ENCODE results near the gene MRAP2.
"Not testable (repeated sequence)": the region's sequence is repeated elsewhere in the genome, so short reads cannot be mapped to it uniquely, and the experiment has no call there.

Gene MRAP2

DNA sequence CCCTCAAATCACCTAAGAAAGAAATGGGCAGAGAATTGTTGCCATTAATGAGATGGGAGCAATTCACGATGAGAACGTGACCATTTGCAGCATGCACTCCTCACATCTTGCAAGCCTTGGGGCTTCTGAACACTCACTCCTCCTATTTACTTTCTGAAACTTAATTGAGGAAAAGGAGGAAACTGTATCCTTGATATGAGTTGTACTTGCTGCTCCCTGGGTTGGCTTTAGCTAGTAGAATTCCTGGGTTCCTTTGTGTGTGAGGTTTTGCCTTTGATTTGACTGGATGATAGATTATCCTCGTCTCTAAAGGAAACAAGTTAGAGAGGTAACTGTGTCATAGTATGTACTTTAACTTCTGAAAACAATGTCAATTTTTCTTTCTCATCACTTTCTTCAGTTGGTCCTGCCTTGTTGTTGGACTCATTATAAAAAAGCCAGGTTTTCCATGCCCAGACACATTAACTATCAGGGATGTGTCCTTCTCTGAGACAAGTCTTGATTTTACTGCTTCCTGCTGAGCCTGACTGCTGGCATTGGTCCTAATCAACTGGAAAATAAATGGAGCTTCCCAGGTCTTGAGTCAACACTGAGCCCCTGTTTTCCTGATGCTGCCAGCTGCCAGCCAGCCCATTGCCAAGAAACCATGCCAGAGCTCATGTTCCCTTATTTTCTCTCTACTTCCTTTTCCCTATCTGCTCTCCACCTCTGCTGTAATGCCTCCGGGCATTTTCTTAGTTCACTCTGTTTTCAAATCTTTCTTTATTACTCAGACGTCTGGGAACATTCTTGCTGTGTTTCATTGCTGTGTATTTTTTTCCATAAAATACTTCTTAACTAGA, 6.0 kb upstream of the MRAP2 start:
- intact Hi-C loops (cut with DNase I): no loop called here

DNA sequence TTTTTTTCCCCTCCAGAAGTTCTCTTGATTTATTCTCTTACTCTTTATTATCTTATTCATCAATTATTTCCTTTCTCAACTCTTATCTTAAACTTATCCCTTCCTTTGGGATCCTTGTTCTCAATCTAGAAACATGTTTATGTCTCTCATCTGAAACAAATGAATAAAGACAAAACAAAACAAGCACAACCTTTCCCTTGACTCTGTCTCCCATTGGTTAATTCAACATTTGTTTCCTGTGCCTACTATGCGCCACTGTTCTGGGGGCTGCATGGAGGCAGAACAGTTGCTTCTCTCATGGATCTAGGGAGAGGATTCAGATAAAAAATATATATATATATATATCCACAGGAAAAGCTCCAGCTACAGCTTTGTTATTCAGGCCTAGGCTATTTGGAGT, 5.2 kb upstream of the MRAP2 start:
- no peak for DNase-seq

More for the DNA sequence above, 6.0 kb upstream of the MRAP2 start:
- no peak for DNase-seq

GRCh38 chr6:84032000-84032399, 1.6 kb upstream of the MRAP2 start:
- intact Hi-C loops (cut with DNase I): not testable (repeated sequence)
- peak in 1 of 10 donors; percentile 62 for DNase-seq

More for the DNA sequence above, 5.2 kb upstream of the MRAP2 start:
- intact Hi-C loops (cut with DNase I): no loop called here

GRCh38 chr6:84035484-84035883, 1.9 kb downstream of the MRAP2 start:
- DNase-seq: no peak
- intact Hi-C loops (cut with DNase I): no loop called here

- DNase-seq: peak in 1 of 10 donors; percentile 79
- intact Hi-C loops (cut with DNase I): no loop called here
These were observed 4.0 kb downstream of the MRAP2 start for GRCh38 chr6:84037425-84038089.

GRCh38 chr6:84042603-84043002, 9.0 kb downstream of the MRAP2 start:
- no peak for DNase-seq
- intact Hi-C loops (cut with DNase I): no loop called here

DNA sequence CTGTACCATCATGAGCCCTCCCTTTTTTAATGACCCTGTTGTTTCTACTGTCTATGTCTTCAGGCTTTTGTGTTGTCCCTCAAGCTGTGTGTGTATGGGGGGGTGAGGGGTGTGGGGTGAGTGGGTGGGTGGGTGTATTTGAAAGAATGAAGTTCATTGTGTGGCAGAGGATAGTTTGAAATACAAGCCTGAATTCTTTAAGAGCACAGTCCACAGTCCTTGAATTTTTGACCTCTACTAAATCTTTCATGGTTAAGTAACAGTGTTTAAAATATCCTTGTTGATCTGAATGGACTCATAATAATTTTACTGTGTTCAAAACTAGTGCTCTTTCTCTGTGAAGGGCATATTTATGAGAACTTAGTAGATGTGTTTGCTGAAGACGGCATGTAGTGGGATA, 10.0 kb downstream of the MRAP2 start:
- intact Hi-C loops (cut with DNase I): no loop called here
- DNase-seq: no peak

GRCh38 chr6:84046755-84047154, 13.2 kb downstream of the MRAP2 start:
- DNase-seq: no peak
- intact Hi-C loops (cut with DNase I): no loop called here

DNA sequence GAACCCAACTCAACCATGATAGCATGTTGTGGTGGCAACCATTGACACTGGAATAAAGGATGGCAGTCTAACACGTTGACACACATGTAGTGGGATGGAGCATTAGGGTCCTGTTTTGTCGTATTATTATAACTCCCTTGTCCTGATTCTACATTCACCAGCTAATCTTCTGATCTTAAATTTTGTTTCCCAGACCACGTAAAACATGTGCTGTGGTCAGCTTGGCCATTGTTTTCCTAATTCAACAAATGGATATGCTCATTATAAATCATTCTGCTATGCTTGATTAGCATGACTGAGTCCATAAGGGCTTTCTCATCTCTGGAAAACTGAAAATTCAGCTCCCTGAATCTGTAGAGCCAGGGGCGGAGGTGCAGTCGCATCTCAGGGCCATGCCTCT, 15.0 kb downstream of the MRAP2 start:
- no peak for DNase-seq
- intact Hi-C loops (cut with DNase I): no loop called here

DNA sequence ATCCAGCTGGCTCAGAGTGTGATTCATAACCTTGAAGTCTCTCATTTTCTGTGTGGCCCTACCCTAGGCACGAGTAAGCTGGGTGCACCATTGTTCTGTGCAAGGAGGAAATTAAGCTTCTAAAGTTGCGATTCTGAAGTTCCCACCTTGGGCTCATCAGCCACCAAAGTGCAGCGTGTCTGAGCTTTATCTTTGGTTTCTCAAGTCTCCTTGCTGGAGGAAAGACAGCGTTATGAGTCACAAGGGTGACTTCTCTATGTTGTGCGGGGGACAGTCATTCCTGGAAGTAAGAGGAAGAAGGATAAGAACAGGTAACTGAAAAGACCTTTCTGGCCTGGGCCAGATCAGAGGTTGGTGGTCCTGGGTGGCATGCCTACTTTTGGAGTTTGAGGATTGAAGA, 16.8 kb downstream of the MRAP2 start:
- intact Hi-C loops (cut with DNase I): no loop called here
- no peak for DNase-seq

- intact Hi-C loops (cut with DNase I): no loop called here
- peak; percentile 23 to 97 (median 80) for DNase-seq
These were observed 18.8 kb downstream of the MRAP2 start for GRCh38 chr6:84052204-84052882.

DNA sequence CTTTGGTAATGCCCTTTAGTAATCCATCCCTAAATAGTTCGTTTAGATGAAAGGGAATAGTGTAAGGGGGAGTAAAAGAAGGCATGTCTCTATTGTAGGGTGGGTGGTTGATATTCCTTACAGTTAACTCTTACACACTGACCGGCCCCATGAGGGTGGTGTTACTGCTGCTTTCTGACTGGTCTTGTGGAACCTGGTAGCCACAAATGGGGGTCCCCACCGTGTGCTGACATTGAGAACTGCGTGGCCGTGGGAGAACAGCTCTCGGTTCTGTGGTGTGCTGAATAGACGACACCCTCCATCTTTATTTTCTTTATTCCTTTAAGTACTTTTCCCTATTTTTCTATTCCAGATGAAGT, 19.3 kb downstream of the MRAP2 start:
- no peak for DNase-seq
- intact Hi-C loops (cut with DNase I): no loop called here

GRCh38 chr6:84055647-84056046, 22.1 kb downstream of the MRAP2 start:
- intact Hi-C loops (cut with DNase I): no loop called here

DNA sequence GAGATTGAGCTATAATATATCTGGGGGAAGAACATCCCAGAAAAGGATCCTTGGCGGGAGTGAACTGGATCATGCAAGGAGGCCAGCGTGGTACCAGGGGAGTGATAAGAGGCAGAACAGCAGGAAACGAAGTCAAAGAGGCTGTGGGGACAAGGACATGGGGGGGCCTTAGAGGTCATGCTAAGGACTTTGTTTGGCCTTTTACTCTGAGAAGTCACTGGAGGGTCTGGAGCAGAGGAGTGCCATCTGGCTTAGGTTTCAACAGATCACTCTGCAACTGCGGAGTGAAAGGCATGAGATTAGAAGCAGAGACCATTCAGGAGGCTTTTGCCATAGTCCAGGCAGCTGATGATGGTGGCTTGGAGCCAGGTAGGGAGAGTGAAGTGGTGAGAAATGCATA, 24.3 kb downstream of the MRAP2 start:
- no peak for DNase-seq
- intact Hi-C loops (cut with DNase I): no loop called here

More at GRCh38 chr6:84055647-84056046, 22.1 kb downstream of the MRAP2 start:
- DNase-seq: no peak

DNA sequence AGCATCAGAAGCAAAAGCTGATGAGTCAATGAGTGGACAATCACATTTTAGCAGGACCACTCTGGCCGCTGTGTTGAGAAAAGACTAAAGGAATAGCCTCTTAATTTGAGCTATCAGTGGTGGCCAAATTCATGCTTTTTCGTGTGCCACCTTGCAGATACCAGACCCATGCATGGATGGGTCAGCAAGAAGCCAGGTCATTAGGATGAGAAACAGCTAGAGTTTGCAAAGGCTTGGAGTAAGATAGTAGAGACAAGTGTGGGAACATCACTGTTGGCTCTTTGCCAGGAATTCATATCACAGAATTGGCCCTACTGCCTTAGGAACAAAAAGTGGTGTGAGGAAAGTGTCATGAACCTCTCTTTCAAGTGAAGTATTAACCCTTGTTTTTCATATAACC, 25.5 kb downstream of the MRAP2 start:
- no peak for DNase-seq
- intact Hi-C loops (cut with DNase I): no loop called here

DNA sequence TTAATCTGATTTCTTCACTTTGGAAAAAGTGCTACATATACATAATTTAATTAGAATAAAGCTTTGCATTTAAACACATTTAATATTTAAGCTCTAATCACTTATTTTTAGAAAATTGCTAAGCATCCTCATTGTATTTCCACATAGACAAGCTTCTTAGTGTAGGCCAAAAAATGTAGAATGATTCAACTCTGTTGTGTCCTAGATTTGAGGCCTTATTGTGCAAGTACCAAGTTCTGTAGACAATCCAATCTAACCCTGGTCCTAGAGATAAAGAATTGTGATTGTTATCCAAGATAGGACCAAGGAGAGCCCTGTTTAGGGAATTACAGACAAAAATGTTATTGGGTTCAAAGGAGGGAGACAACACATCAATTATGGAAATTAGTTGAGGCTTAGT, 27.6 kb downstream of the MRAP2 start:
- DNase-seq: no peak
- intact Hi-C loops (cut with DNase I): no loop called here

- no peak for DNase-seq
- intact Hi-C loops (cut with DNase I): no loop called here
These were observed 28.2 kb downstream of the MRAP2 start for GRCh38 chr6:84061613-84062398.

GRCh38 chr6:84062519-84063154, 29.1 kb downstream of the MRAP2 start:
- DNase-seq: no peak
- intact Hi-C loops (cut with DNase I): no loop called here

- DNase-seq: no peak
- intact Hi-C loops (cut with DNase I): no loop called here
These were observed 32.2 kb downstream of the MRAP2 start for GRCh38 chr6:84065693-84066290.

- intact Hi-C loops (cut with DNase I): no loop called here
- DNase-seq: no peak
These were observed 33.0 kb downstream of the MRAP2 start for GRCh38 chr6:84066536-84066935.

All from posterior cingulate gyrus (tissue), 11 donors.